H1 (cell line): Measurements from ENCODE around the gene RCC2. TPM values are rescaled to one million over a fixed set of nuclear protein-coding genes. Genes with fewer than 3 reads are reported as not detected.
A peak's percentile ranks its signal among the peaks of the same experiment; 100 is the strongest.

ENCODE experiments used
- CTCF ChIA-PET: fragments of 300-600 bp; sonication (Branson Sonifier 250); formaldehyde crosslinking; loops from one replicate; lab custom pipeline; 2021; ENCODE audit not compliant: partially characterized antibody; lab: Charles Lee
- POLR2A ChIA-PET: fragments of 300-600 bp; sonication (Branson Sonifier 250); formaldehyde crosslinking; loops from one replicate; lab custom pipeline; 2021; ENCODE audit warnings: inconsistent platforms; ENCODE audit not compliant: partially characterized antibody; lab: Charles Lee
- DNase-seq, 2 experiments: peaks; one replicate each; pipeline versions ENCODE4 v3.0.0 to v3.0.0-alpha.2; 2010 to 2022; ENCODE audit warnings: low spot score in 2 of 2, low read depth in 1 of 2, mixed read lengths in 1 of 2
- FAIRE-seq: peaks from 2 replicates; lab custom pipeline; 2011; peaks lifted over from hg19 to GRCh38; lab: Jason Lieb, UNC
- H2AFZ ChIP-seq: 2 replicates; pipeline ENCODE4 v1.8.1; 2012; ENCODE audit warnings: low read length, inconsistent platforms
- H2AK5ac ChIP-seq: 2 replicates; pipeline ENCODE4 v1.6.1; 2013; ENCODE audit warnings: low read depth, low read length
- H2BK120ac ChIP-seq: replicated peaks from 2 replicates; pipeline ENCODE3; 2013; ENCODE audit warnings: low read depth, low read length, inconsistent platforms
- H2BK12ac ChIP-seq: 2 replicates; pipeline ENCODE4 v1.6.1; 2013; ENCODE audit warnings: low read depth, low read length
- H2BK15ac ChIP-seq: 2 replicates; pipeline ENCODE4 v1.6.1; 2013; ENCODE audit warnings: low read length
- H2BK20ac ChIP-seq: 2 replicates; pipeline ENCODE4 v1.6.1; 2013; ENCODE audit warnings: low read length
- H2BK5ac ChIP-seq: 2 replicates; pipeline ENCODE4 v1.6.1; 2013; ENCODE audit warnings: low read depth, low read length
- H3K14ac ChIP-seq: 2 replicates; pipeline ENCODE4 v1.6.1; 2013; ENCODE audit warnings: inconsistent platforms; ENCODE audit not compliant: insufficient read length
- H3K18ac ChIP-seq: 2 replicates; pipeline ENCODE4 v1.6.1; 2013; ENCODE audit warnings: low read length; ENCODE audit errors: extremely low read depth
- H3K23ac ChIP-seq: 2 replicates; pipeline ENCODE4 v1.6.1; 2013; ENCODE audit warnings: inconsistent platforms; ENCODE audit not compliant: insufficient read length
- H3K23me2 ChIP-seq: 2 replicates; pipeline ENCODE4 v1.6.1; 2013; ENCODE audit warnings: low read depth, low read length
- H3K27ac ChIP-seq: 2 replicates; pipeline ENCODE4 v1.6.1; 2011; ENCODE audit warnings: low read depth, low read length, inconsistent platforms
- H3K27me3 ChIP-seq, 4 experiments: replicated peaks in 1 of 4; 1 replicate in 1 of 4; 2 replicates in 3 of 4; pipeline versions ENCODE4 v1.6.1 to v1.8.1; 2011 to 2013; ENCODE audit warnings: low read length in 3 of 4, mild to moderate bottlenecking in 3 of 4, inconsistent platforms in 2 of 4, mixed read lengths in 2 of 4, moderate library complexity in 1 of 4; ENCODE audit not compliant: control insufficient read depth in 3 of 4, insufficient read depth in 3 of 4; ENCODE audit errors: extremely low read depth in 1 of 4
- H3K36me3 ChIP-seq, 4 experiments: 2 replicates each; pipeline versions ENCODE4 v1.6.1 to v1.8.1; 2011 to 2013; ENCODE audit warnings: mild to moderate bottlenecking in 4 of 4, low read length in 3 of 4, moderate library complexity in 2 of 4, control low read depth in 1 of 4, inconsistent platforms in 1 of 4; ENCODE audit not compliant: insufficient read depth in 4 of 4, control insufficient read depth in 2 of 4
- H3K4ac ChIP-seq: replicated peaks from 2 replicates; pipeline ENCODE3; 2013; ENCODE audit warnings: low read length, low read depth, mixed read lengths, inconsistent platforms; ENCODE audit not compliant: insufficient read length
- H3K4me1 ChIP-seq, 4 experiments: replicated peaks in 1 of 4; 1 replicate in 1 of 4; 2 replicates in 3 of 4; pipeline versions ENCODE4 v1.6.1 to v1.8.1; 2011 to 2013; ENCODE audit warnings: low read length in 3 of 4, inconsistent platforms in 2 of 4, mixed read lengths in 1 of 4; ENCODE audit not compliant: insufficient read depth in 4 of 4, control insufficient read depth in 3 of 4
- H3K4me2 ChIP-seq, 2 experiments: 2 replicates each; pipeline versions ENCODE4 v1.6.1 to v1.8.1; 2011 to 2013; ENCODE audit warnings: low read depth in 2 of 2, low read length in 2 of 2, control low read depth in 1 of 2, inconsistent platforms in 1 of 2, mild to moderate bottlenecking in 1 of 2; ENCODE audit not compliant: insufficient read depth in 1 of 2
- H3K4me3 ChIP-seq, 4 experiments: fragments of 200-600, 300-600 bp in 1 of 4; sonication (generic), shearing (Covaris generic), sonication (Bioruptor Twin) in 1 of 4; 2 replicates each; pipeline versions ENCODE4 v1.5.1 to v1.8.1; 2011 to 2016; ENCODE audit warnings: low read length in 4 of 4, low read depth in 3 of 4, control low read depth in 2 of 4, inconsistent platforms in 2 of 4, mild to moderate bottlenecking in 2 of 4, mixed read lengths in 1 of 4, moderate library complexity in 1 of 4; ENCODE audit not compliant: insufficient read depth in 2 of 4; ENCODE audit errors: extremely low read depth in 1 of 4
- H3K56ac ChIP-seq: replicated peaks from 2 replicates; pipeline ENCODE3; 2013; ENCODE audit warnings: low read depth, mild to moderate bottlenecking, mixed read lengths, low read length, inconsistent platforms; ENCODE audit not compliant: insufficient read length
- H3K79me1 ChIP-seq: 2 replicates; pipeline ENCODE4 v1.6.1; 2013; ENCODE audit warnings: low read depth, low read length, control low read depth
- H3K79me2 ChIP-seq, 2 experiments: 2 replicates each; pipeline versions ENCODE4 v1.6.1 to v1.8.1; 2012 to 2013; ENCODE audit warnings: low read length in 2 of 2, mild to moderate bottlenecking in 2 of 2, inconsistent platforms in 1 of 2; ENCODE audit not compliant: insufficient read depth in 2 of 2, control insufficient read depth in 1 of 2
- H3K9ac ChIP-seq, 4 experiments: replicated peaks in 1 of 4; 1 replicate in 1 of 4; 2 replicates in 3 of 4; pipeline versions ENCODE4 v1.6.1 to v1.8.1; 2011 to 2013; ENCODE audit warnings: low read depth in 3 of 4, low read length in 3 of 4, control low read depth in 2 of 4, mild to moderate bottlenecking in 2 of 4, moderate library complexity in 2 of 4, inconsistent platforms in 1 of 4; ENCODE audit errors: extremely low read depth in 1 of 4
- H3K9me3 ChIP-seq, 2 experiments: 2 replicates each; pipeline versions ENCODE4 v1.6.1 to v1.8.1; 2012 to 2013; ENCODE audit warnings: mild to moderate bottlenecking in 2 of 2, moderate library complexity in 2 of 2, control low read depth in 1 of 2, inconsistent platforms in 1 of 2, low read depth in 1 of 2, low read length in 1 of 2, mixed read lengths in 1 of 2; ENCODE audit not compliant: insufficient read depth in 2 of 2
- H4K20me1 ChIP-seq, 2 experiments: replicated peaks in 1 of 2; 2 replicates each; pipeline versions ENCODE3 to v1.8.1; 2011 to 2013; ENCODE audit warnings: inconsistent platforms in 2 of 2, low read length in 2 of 2, mild to moderate bottlenecking in 1 of 2; ENCODE audit not compliant: insufficient read depth in 2 of 2, control insufficient read depth in 1 of 2
- H4K5ac ChIP-seq: 2 replicates; pipeline ENCODE4 v1.6.1; 2013; ENCODE audit warnings: low read length, low read depth, mixed read lengths, inconsistent platforms; ENCODE audit not compliant: insufficient read length
- H4K8ac ChIP-seq: 2 replicates; pipeline ENCODE4 v1.8.0; 2013; ENCODE audit warnings: mild to moderate bottlenecking, moderate library complexity, low read length, inconsistent platforms; ENCODE audit not compliant: insufficient read depth; ENCODE audit errors: extremely low read depth
- H4K91ac ChIP-seq: replicated peaks from 2 replicates; pipeline ENCODE3; 2013; ENCODE audit warnings: low read length, mixed read lengths, inconsistent platforms; ENCODE audit not compliant: insufficient read length
- CREB1 ChIP-seq: IDR thresholded peaks from 2 replicates; pipeline ENCODE4 v1.6.1; 2012; ENCODE audit warnings: inconsistent platforms
- EZH2 ChIP-seq: fragments of 200-600 bp; sonication (generic); IDR thresholded peaks from 2 replicates; pipeline ENCODE4 v1.7.1; 2012; ENCODE audit warnings: low read depth, mild to moderate bottlenecking, moderate library complexity, low read length, inconsistent platforms; ENCODE audit not compliant: severe bottlenecking
- NANOG ChIP-seq: IDR thresholded peaks from 2 replicates; pipeline ENCODE4 v1.6.1; 2011; ENCODE audit warnings: low read length, low read depth, mild to moderate bottlenecking, inconsistent platforms; ENCODE audit not compliant: insufficient read depth, poor library complexity, severe bottlenecking
- RAD21 ChIP-seq, 2 experiments: IDR thresholded peaks in 1 of 2; conservative IDR thresholded peaks in 1 of 2; 2 replicates each; pipeline ENCODE4 v1.6.1; 2011; ENCODE audit warnings: low read depth in 2 of 2, low read length in 2 of 2, improper control_type of control experiment in 1 of 2, inconsistent platforms in 1 of 2, mild to moderate bottlenecking in 1 of 2, moderate library complexity in 1 of 2
- SIN3A ChIP-seq, 2 experiments: IDR thresholded peaks in 1 of 2; conservative IDR thresholded peaks in 1 of 2; 2 replicates each; pipeline ENCODE4 v1.6.1; 2011 to 2012; ENCODE audit warnings: low read length in 2 of 2, improper control_type of control experiment in 1 of 2, low read depth in 1 of 2, mild to moderate bottlenecking in 1 of 2
- SP2 ChIP-seq: IDR thresholded peaks from 2 replicates; pipeline ENCODE4 v1.6.1; 2012; ENCODE audit warnings: mild to moderate bottlenecking, low read length, inconsistent platforms
- TAF7 ChIP-seq: optimal IDR thresholded peaks from 2 replicates; pipeline ENCODE3; 2011; ENCODE audit warnings: low read depth, mild to moderate bottlenecking, inconsistent platforms, low read length, moderate library complexity, borderline replicate concordance
- TBP ChIP-seq: IDR thresholded peaks from 2 replicates; pipeline ENCODE4 v1.6.1; 2011; ENCODE audit warnings: low read depth, low read length, improper control_type of control experiment
- TEAD4 ChIP-seq: IDR thresholded peaks from 2 replicates; pipeline ENCODE4 v1.6.1; 2012; ENCODE audit warnings: low read depth, low read length, inconsistent platforms, mixed read lengths
- WGBS, 2 experiments: shearing (Covaris generic) in 1 of 2; methylation state at CpG; one replicate each; pipeline versions ENCODE4 v1.1.6 to v1.1.7; 2013 to 2015; ENCODE audit warnings: low lambda C conversion rate in 2 of 2, mixed read lengths in 2 of 2, inconsistent platforms in 1 of 2, low coverage in 1 of 2, missing lambda C conversion rate in 1 of 2; ENCODE audit not compliant: insufficient replicate concordance in 2 of 2, insufficient coverage in 1 of 2, insufficient read length in 1 of 2; ENCODE audit errors: extremely low coverage in 1 of 2, missing lambda C conversion rate in 1 of 2; 5-methylcytosine and 5-hydroxymethylcytosine counted together
- polyA plus RNA-seq, 7 experiments: library from polyadenylated mRNA; depleted of rRNA in 3 of 7; stranded (reverse) in 5 of 7; unstranded in 2 of 7; fragments of >200 nt in 5 of 7; fragments of 200-250 nt in 2 of 7; gene quantifications; 1 replicate in 5 of 7; 2 replicates in 1 of 7; 4 replicates in 1 of 7; pipeline versions ENCODE4 v1.2.1 to v1.2.3, GENCODE V29; 2011 to 2013; ENCODE audit warnings: missing spikeins in 2 of 7, mixed read lengths in 2 of 7
- total RNA-seq: library from RNA; stranded (reverse); fragmentation: NEBNext Ultra II Directional; extraction: Animal tissue kit (Norgen Biotek cat#: 25700); gene quantifications from 2 replicates; pipeline ENCODE4 v1.2.1, GENCODE V29; 2021
- TF ChIP-seq, protein P1 (sequence below), 3 experiments: IDR thresholded peaks; 1 replicate in 2 of 3; 2 replicates in 1 of 3; pipeline versions ENCODE4 v1.5.1 to v1.6.1; 2011; ENCODE audit warnings: low read length in 3 of 3, mild to moderate bottlenecking in 3 of 3, inconsistent platforms in 2 of 3, low read depth in 1 of 3, moderate library complexity in 1 of 3; ENCODE audit not compliant: insufficient read depth in 1 of 3; ENCODE audit errors: control extremely low read depth in 1 of 3

The RCC2 gene
- total and polyA plus RNA-seq, 2 of the 8 experiments (the other 6 are each of a cell fraction or from before 2014, with no cell fraction given): 229 to 455 TPM

DNA sequence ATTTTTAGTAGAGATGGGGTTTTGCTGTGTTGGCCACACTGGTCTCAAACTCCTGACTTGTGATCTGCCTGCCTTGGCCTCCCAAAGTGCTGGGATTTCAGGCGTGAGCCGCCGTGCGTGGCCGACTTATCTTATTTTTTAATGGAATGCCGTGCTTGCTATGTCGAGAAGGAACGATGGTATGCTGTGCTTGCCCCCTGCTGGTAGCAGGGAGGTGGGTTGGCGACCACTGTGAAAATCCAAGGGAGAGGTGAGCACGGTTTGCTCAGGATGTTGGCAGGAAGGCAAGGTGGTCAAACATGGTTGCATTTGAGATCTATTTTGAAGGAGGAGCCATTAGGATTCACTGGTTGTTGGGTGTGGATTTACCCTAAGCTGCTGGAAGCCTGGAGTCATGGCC lies 45.8 kb upstream of the RCC2 start:
- Histone ChIP-seq H4K91ac (no peak overlapping the region), H4K20me1 (no peaks in the 10 kb centered on the region), H3K23me2 (peaks cover 3% of the 10 kb centered on the region; the same call in 1 of the 2 replicates), H2BK5ac (no peak overlapping the region), H3K4me3 (no peak overlapping the region), H3K9me3 (no peaks in the 10 kb centered on the region), H2AK5ac (0 out of 2 replicates have a peak overlapping the region, but pooled peaks have one; percentile 17), H3K79me1 (no peaks in the 10 kb centered on the region), H3K36me3 (no peaks in the 10 kb centered on the region), H4K5ac (no peak overlapping the region), H3K56ac (no peak overlapping the region), H3K27me3 (no peaks in the 10 kb centered on the region; a peak in 1 of 7 replicates), H2BK12ac (peak overlapping the region; percentile 80; the same call in 1 of the 2 replicates), H3K18ac (peak overlapping the region; percentile 32; the same call in 1 of the 2 replicates), H2BK20ac (no peak overlapping the region; the same call in 1 of the 2 replicates), H3K4ac (no peak overlapping the region), H3K4me2 (no peak overlapping the region), H3K4me1 (no peaks in the 10 kb centered on the region; a peak in 1 of 7 replicates), H3K27ac (no peak overlapping the region), H3K79me2 (no peaks in the 10 kb centered on the region), H4K8ac (no peak overlapping the region; the same call in 1 of the 2 replicates), H2BK15ac (peak overlapping the region; percentile 98; the same call in 1 of the 2 replicates), H3K23ac (no peak overlapping the region), H3K14ac (no peak overlapping the region), H3K9ac (no peak overlapping the region), H2AFZ (no peak overlapping the region), H2BK120ac (no peak overlapping the region)
- FAIRE-seq (no peak), DNase-seq (peak; percentile 36 to 71)
- 84% methylated on average over 10 of the region's 10 CpGs; no CpG with 5 or more reads in 1 of the 2 experiments for WGBS, 2 experiments
- CTCF ChIA-PET: interaction anchor here (0.6 to 7.5 kb wide), 6 partner anchors 7 to 97 kb away, joined by 3 to 52 read pairs (median 5); no protein-coding TSS in a partner anchor
- POLR2A ChIA-PET: interaction anchor here (1.1 kb wide), 2 partner anchors 10 to 47 kb away, joined by 4 read pairs; no protein-coding TSS in a partner anchor
- TF ChIP-seq TAF7: no peak
- TF ChIP-seq RAD21 (IDR thresholded peaks at IDR 0.05 in 1 of 2, conservative IDR thresholded peaks at IDR 0.05 in 1 of 2; ENCODE audit: low read depth in 2 of 2, low read length in 2 of 2): peak; percentile 72 to 77
- TF ChIP-seq SIN3A (conservative IDR thresholded peaks at IDR 0.05 in 1 of 2, IDR thresholded peaks at IDR 0.05 in 1 of 2; ENCODE audit: low read depth in 1 of 2, low read length in 2 of 2): no peak
- no peak for TF ChIP-seq SP2
- no peak for TF ChIP-seq CREB1
- TF ChIP-seq NANOG: no peak
- peak; percentile 72 for TF ChIP-seq TEAD4
- no peak for TF ChIP-seq TBP
- no peak for TF ChIP-seq EZH2
- TF ChIP-seq, protein P1, sequence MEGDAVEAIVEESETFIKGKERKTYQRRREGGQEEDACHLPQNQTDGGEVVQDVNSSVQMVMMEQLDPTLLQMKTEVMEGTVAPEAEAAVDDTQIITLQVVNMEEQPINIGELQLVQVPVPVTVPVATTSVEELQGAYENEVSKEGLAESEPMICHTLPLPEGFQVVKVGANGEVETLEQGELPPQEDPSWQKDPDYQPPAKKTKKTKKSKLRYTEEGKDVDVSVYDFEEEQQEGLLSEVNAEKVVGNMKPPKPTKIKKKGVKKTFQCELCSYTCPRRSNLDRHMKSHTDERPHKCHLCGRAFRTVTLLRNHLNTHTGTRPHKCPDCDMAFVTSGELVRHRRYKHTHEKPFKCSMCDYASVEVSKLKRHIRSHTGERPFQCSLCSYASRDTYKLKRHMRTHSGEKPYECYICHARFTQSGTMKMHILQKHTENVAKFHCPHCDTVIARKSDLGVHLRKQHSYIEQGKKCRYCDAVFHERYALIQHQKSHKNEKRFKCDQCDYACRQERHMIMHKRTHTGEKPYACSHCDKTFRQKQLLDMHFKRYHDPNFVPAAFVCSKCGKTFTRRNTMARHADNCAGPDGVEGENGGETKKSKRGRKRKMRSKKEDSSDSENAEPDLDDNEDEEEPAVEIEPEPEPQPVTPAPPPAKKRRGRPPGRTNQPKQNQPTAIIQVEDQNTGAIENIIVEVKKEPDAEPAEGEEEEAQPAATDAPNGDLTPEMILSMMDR (IDR thresholded peaks at IDR 0.05; ENCODE audit: control extremely low read depth in 1 of 3, insufficient read depth in 1 of 3, low read depth in 1 of 3, low read length in 3 of 3): peak; percentile 57 to 74 (median 69)
